HCT116 (cell line): ENCODE data around the gene NPB. TPM values are rescaled to one million over a fixed set of nuclear protein-coding genes. Genes with fewer than 3 reads are reported as not detected.

Source experiments
- ATAC-seq: fragments of 200-7000 bp; cut with Tn5 transposase; 2 replicates; pipeline ENCODE4 v1.9.1; 2020; ENCODE audit warnings: mild to moderate bottlenecking, moderate library complexity
- BruUV-seq: library from RNA; stranded (reverse); fragments of 400-500 nt; replicated peaks from 2 replicates; lab custom pipeline; 2021; lab: Mats Ljungman, UMichigan
- CTCF ChIA-PET: fragments of 300-600 bp; sonication (Branson Sonifier 250); formaldehyde crosslinking; loops from one replicate; lab custom pipeline; 2021; ENCODE audit warnings: antibody characterized with exemption; lab: Charles Lee
- POLR2A ChIA-PET: fragments of 300-600, 350-600 bp; sonication (Branson Sonifier 250); formaldehyde crosslinking; loops from one replicate; lab custom pipeline; 2021; ENCODE audit warnings: antibody characterized with exemption; lab: Charles Lee
- RAD21 ChIA-PET, 2 experiments: fragments of 300-600 bp; sonication (Branson Sonifier 250); formaldehyde crosslinking; loops; one replicate each; lab custom pipeline; 2023; ENCODE audit warnings: low total read pairs in 2 of 2; ENCODE audit not compliant: uncharacterized antibody in 2 of 2, unreplicated experiment in 2 of 2, low non-redundant PET in 1 of 2; lab: Charles Lee
- DNase-seq: peaks from one replicate; pipeline ENCODE4 v3.0.0-alpha.2; 2010; ENCODE audit warnings: low read depth, low spot score
- H2AFZ ChIP-seq: fragments of 200-600 bp; shearing (Covaris generic), sonication (generic); 2 replicates; pipeline ENCODE4 v1.6.1; 2017; ENCODE audit warnings: low read depth, mixed run types, mixed read lengths, antibody characterized with exemption, low read length; ENCODE audit not compliant: poor library complexity, severe bottlenecking
- H3K27ac ChIP-seq: 2 replicates; pipeline ENCODE4 v1.5.1; 2012; ENCODE audit warnings: low read depth, low read length
- H3K27me3 ChIP-seq: fragments of 200-600 bp; sonication (generic); 2 replicates; pipeline ENCODE4 v1.6.1; 2016; ENCODE audit warnings: mixed run types, low read length, mixed read lengths; ENCODE audit not compliant: insufficient read depth
- H3K36me3 ChIP-seq, 2 experiments: fragments of 200-500 bp in 1 of 2; fragments of 200-600 bp in 1 of 2; sonication (Bioruptor generic) in 1 of 2; sonication (generic) in 1 of 2; 2 replicates each; pipeline versions ENCODE4 v1.5.1 to v1.6.1; 2014 to 2016; ENCODE audit warnings: low read length in 2 of 2, inconsistent platforms in 1 of 2, mixed read lengths in 1 of 2, mixed run types in 1 of 2; ENCODE audit not compliant: insufficient read depth in 2 of 2, control insufficient read depth in 1 of 2
- H3K4me1 ChIP-seq, 2 experiments: fragments of 200-600 bp in 1 of 2; sonication (generic) in 1 of 2; 2 replicates each; pipeline versions ENCODE4 v1.5.1 to v1.6.1; 2012 to 2017; ENCODE audit warnings: low read length in 2 of 2, inconsistent platforms in 1 of 2, mild to moderate bottlenecking in 1 of 2, mixed read lengths in 1 of 2, mixed run types in 1 of 2, moderate library complexity in 1 of 2; ENCODE audit not compliant: insufficient read depth in 2 of 2, control insufficient read depth in 1 of 2
- H3K4me2 ChIP-seq: fragments of 200-600 bp; sonication (generic); 2 replicates; pipeline ENCODE4 v1.6.1; 2017; ENCODE audit warnings: mixed run types, low read length, mixed read lengths
- H3K4me3 ChIP-seq, 2 experiments: fragments of 200-600 bp in 1 of 2; sonication (generic) in 1 of 2; replicated peaks in 1 of 2; 2 replicates each; pipeline ENCODE4 v1.5.1; 2011 to 2016; ENCODE audit warnings: low read length in 2 of 2, control low read depth in 1 of 2, low read depth in 1 of 2, mild to moderate bottlenecking in 1 of 2, mixed read lengths in 1 of 2, mixed run types in 1 of 2
- H3K79me2 ChIP-seq: fragments of 200-600 bp; sonication (generic); 2 replicates; pipeline ENCODE4 v1.6.1; 2017; ENCODE audit warnings: mild to moderate bottlenecking, mixed run types, low read length, moderate library complexity, mixed read lengths; ENCODE audit not compliant: insufficient read depth
- H3K9ac ChIP-seq: fragments of 200-600 bp; sonication (generic); 2 replicates; pipeline ENCODE4 v1.6.1; 2016; ENCODE audit warnings: low read length, mixed read lengths
- H3K9me2 ChIP-seq: fragments of 200-600 bp; sonication (generic), shearing (Covaris generic); 2 replicates; pipeline ENCODE4 v1.6.1; 2017; ENCODE audit warnings: mixed run types, mild to moderate bottlenecking, moderate library complexity; ENCODE audit not compliant: insufficient read depth
- H3K9me3 ChIP-seq, 2 experiments: fragments of 200-500 bp in 1 of 2; fragments of 200-600 bp in 1 of 2; sonication (Bioruptor generic) in 1 of 2; sonication (generic) in 1 of 2; 2 replicates each; pipeline ENCODE4 v1.6.1; 2014 to 2017; ENCODE audit warnings: low read length in 2 of 2, mixed read lengths in 2 of 2, inconsistent platforms in 1 of 2, low read depth in 1 of 2, mild to moderate bottlenecking in 1 of 2, mixed run types in 1 of 2, moderate library complexity in 1 of 2; ENCODE audit not compliant: control insufficient read depth in 1 of 2, insufficient read depth in 1 of 2
- H4K20me1 ChIP-seq: fragments of 200-600 bp; sonication (generic), shearing (Covaris generic); 2 replicates; pipeline ENCODE4 v1.6.1; 2017; ENCODE audit warnings: mixed run types, mild to moderate bottlenecking, moderate library complexity; ENCODE audit not compliant: insufficient read depth
- CBX3 ChIP-seq: IDR thresholded peaks from 2 replicates; pipeline ENCODE4 v1.6.1; 2012; ENCODE audit warnings: low read depth
- EZH2 ChIP-seq: fragments of 200-600 bp; sonication (generic); IDR thresholded peaks from 2 replicates; pipeline ENCODE4 v1.6.1; 2017; ENCODE audit warnings: antibody characterized with exemption, mixed run types
- EZH2phosphoT487 ChIP-seq: fragments of 200-600 bp; IDR thresholded peaks from 2 replicates; pipeline ENCODE4 v1.6.1; 2018; ENCODE audit warnings: antibody characterized with exemption, borderline replicate concordance
- JUND ChIP-seq: IDR thresholded peaks from 2 replicates; pipeline ENCODE4 v1.6.1; 2012
- RAD21 ChIP-seq: IDR thresholded peaks from 2 replicates; pipeline ENCODE4 v1.6.1; 2012; ENCODE audit warnings: low read depth, mild to moderate bottlenecking
- SIN3A ChIP-seq: IDR thresholded peaks from 2 replicates; pipeline ENCODE4 v1.6.1; 2012; ENCODE audit warnings: low read depth
- SRF ChIP-seq: IDR thresholded peaks from 2 replicates; pipeline ENCODE4 v1.6.1; 2012; ENCODE audit warnings: low read depth
- TCF7L2 ChIP-seq: IDR thresholded peaks from 2 replicates; pipeline ENCODE4 v1.7.0; 2011; ENCODE audit warnings: borderline replicate concordance, inconsistent platforms; ENCODE audit not compliant: insufficient read depth, insufficient read length; ENCODE audit errors: extremely low read depth
- intact Hi-C: fragments of 100-400 bp; cut with micrococcal nuclease; formaldehyde crosslinking; loops from 2 replicates; pipeline ENCODE4 v1.10.0; 2022
- total RNA-seq: library from RNA; stranded (reverse); gene quantifications from one replicate; pipeline ENCODE4 v1.2.1, GENCODE V29; 2021; ENCODE audit not compliant: unreplicated experiment

NPB gene
- total RNA-seq, 1 experiment from 2014 or later: 1.2 TPM

- no peak for TF ChIP-seq TCF7L2
- no peak for TF ChIP-seq EZH2phosphoT487
- TF ChIP-seq EZH2: no peak
- TF ChIP-seq SRF: no peak
- TF ChIP-seq RAD21: no peak
- TF ChIP-seq JUND: no peak; the same call in none of the 2 replicates
- peak; percentile 65; the same call in 1 of the 2 replicates for TF ChIP-seq SIN3A
- TF ChIP-seq, all 23 proteins: peak for 6
Measured at GRCh38 chr17:81912441-81913309, 10.6 kb downstream of the NPB start (continued).

GRCh38 chr17:81913394-81914102 is 11.5 kb downstream of the NPB start:
- RAD21 ChIA-PET: interaction anchor here in 1 of 2 experiments (1.3 kb wide), 1 partner anchor 13 kb away, joined by 3 read pairs; no protein-coding TSS in a partner anchor
- no peak overlapping the region for H2AFZ ChIP-seq
- no peak overlapping the region for H3K4me3 ChIP-seq
- no peaks in the 10 kb centered on the region for H3K9me3 ChIP-seq
- H4K20me1 ChIP-seq: no peaks in the 10 kb centered on the region
- TF ChIP-seq EZH2phosphoT487 (no peak), CBX3 (no peak)
- H3K9me2 ChIP-seq: no peaks in the 10 kb centered on the region
- POLR2A ChIA-PET: interaction anchor here (1.1 to 1.3 kb wide), 2 partner anchors 13 to 16 kb away, joined by 3 read pairs; no protein-coding TSS in a partner anchor
- intact Hi-C loops: loop anchor here (5.0 kb wide), 1 partner anchor 109 kb away; the partner anchor contains the start of genes CENPX and LRRC45
- peak overlapping the region; percentile 60 for H3K27ac ChIP-seq
- CTCF ChIA-PET: interaction anchor here (0.9 to 1.8 kb wide), 2 partner anchors 10 to 108 kb away, joined by 4 to 9 read pairs; partner anchors contain the start of genes CENPX and LRRC45
- H3K9ac ChIP-seq: no peak overlapping the region
- peaks cover 43 to 60% of the 10 kb centered on the region in 2 experiments for H3K4me1 ChIP-seq
- no peak for ATAC-seq
- no peak for DNase-seq
- no peaks in the 10 kb centered on the region for H3K27me3 ChIP-seq
- H3K79me2 ChIP-seq: peaks cover 45% of the 10 kb centered on the region
- BruUV-seq: no TSS peak
- peaks cover 21 to 34% of the 10 kb centered on the region in 2 experiments for H3K36me3 ChIP-seq
- peak overlapping the region; percentile 66 for H3K4me2 ChIP-seq
